IPS-NIHi7 (cell line): ENCODE data around the gene ACOX1.

ENCODE experiments used
- DNase-seq: peaks from one replicate; pipeline ENCODE4 v3.0.0; 2012; ENCODE audit warnings: mixed read lengths; ENCODE audit errors: extremely low spot score

The ACOX1 gene

DNA sequence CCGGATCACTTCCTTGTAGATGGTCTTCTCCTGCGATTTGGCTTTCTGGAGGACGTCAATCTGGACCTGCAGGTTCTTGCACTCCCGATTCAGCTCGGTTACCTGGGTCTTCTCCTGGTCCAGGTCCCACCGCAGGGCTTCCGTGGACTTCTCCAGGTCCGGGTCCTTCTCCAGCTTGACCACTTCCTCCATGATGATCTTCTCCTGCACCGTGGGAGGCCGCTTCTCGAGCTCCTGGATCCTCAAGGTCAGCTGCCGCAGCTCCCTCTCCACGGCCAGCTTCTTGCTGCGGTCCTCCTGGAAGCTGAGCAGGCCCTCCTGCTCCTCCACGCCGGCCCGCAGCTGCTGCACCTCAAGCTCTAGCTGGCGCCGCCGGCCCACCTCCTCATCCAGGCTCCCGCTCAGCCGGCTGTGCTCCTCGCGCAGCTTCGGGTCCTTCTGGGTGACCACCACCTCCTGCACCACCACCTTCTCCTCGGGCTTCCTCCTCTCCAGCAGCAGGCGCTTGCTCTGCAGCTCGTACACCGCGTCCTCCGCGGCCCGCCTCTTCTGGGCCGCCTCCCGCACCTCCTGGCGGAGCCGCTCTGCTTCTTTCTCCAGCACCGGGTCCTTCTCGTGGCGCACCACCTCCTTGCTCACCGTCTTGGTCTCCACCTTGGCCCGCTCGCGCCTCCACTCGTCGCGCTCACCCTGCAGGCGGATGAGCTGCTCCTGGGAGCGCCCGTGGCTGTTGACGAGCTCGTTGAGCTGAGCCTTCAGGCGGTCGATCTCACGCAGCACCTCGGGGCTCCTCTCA is 29.9 kb upstream of the ACOX1 start:
- no peak for DNase-seq

- DNase-seq, result no peak
Observed at GRCh38 chr17:76008208-76008607, 29.2 kb upstream of the ACOX1 start.

- DNase-seq, result no peak
Observed at GRCh38 chr17:76007850-76008165, 28.8 kb upstream of the ACOX1 start.

GRCh38 chr17:76007131-76007849 is 28.3 kb upstream of the ACOX1 start:
- DNase-seq, result no peak

DNA sequence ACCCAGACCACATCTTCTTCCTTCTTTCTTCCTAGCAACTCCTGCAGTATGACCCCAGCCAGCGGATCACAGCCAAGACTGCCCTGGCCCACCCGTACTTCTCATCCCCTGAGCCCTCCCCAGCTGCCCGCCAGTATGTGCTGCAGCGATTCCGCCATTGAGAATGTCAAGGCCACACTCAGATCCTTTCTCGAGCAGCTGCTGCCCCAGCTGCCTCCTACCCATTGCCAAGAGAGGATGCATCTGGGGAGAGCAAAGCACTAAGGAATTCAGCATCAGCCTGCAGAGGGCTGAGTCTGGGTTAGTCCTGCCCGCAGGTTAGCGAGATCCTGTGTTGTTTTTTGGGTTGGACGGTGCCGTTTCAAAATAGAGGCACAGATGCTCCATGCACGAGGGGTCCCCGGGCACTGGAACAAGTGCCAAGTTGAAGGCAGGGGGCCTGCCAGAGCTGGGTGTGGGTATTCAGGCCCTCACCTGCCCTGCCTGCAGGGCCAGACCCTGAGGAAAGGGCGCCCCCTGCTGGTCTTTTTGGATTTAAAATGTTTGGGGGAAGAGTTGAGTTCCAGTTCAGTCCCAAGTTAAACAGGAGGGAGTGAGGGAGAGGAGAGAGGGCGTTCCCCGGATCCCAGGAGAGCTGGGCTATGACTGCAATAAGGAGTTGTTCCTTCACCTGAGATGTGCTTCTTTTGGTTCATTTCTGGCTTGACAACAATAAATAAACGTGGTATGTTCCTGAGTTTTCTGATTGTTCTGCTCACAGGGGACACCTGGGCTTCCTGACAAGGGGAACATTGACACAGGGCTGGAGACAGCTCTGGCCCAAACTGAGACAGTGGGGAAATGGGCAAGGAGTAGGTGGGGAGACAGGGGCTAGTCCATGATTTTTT is 26.5 kb upstream of the ACOX1 start:
- DNase-seq, result peak; percentile 87

DNA sequence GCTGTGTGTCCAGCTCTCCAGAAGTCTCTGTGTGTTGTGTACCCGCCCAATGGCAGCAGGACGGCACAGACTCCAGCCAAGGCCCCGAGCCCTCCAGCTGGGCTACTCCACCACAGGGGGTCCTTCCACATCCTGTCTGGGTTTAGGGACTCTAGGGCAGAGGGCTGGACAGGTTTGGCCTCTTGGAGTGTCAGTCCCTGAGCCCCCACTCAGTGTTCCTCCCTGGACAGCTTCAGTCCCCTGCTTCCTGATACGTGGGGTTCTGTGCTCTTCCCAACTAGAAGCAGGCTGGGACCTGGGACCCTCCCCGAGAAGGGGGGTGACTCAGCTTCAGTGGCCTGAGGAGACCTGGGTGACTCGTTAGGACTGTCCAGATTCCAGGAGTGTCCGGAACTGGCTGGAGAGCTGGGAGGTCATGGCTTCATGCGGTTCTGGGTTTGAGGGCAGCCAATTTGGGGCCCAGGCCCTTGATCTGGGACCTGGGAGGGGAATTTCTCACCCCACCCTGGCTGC is 25.8 kb upstream of the ACOX1 start:
- no peak for DNase-seq

GRCh38 chr17:76003915-76004314 is 24.9 kb upstream of the ACOX1 start:
- DNase-seq, result no peak

DNA sequence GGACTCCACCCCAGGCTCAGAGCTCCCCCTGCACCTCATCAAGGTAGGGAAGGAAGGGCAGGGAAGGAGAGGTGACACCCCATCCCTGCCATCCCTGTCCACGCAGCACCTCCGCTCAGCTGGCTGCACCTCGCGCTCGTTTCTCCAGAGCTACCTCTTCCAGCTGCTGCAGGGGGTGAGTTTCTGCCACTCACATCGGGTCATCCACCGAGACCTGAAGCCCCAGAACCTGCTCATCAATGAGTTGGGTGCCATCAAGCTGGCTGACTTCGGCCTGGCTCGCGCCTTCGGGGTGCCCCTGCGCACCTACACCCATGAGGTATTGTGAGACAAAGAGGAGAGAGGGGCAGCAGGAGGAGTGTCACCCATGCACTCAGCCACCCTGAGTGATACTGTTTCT is 23.1 kb upstream of the ACOX1 start:
- DNase-seq, result no peak

DNA sequence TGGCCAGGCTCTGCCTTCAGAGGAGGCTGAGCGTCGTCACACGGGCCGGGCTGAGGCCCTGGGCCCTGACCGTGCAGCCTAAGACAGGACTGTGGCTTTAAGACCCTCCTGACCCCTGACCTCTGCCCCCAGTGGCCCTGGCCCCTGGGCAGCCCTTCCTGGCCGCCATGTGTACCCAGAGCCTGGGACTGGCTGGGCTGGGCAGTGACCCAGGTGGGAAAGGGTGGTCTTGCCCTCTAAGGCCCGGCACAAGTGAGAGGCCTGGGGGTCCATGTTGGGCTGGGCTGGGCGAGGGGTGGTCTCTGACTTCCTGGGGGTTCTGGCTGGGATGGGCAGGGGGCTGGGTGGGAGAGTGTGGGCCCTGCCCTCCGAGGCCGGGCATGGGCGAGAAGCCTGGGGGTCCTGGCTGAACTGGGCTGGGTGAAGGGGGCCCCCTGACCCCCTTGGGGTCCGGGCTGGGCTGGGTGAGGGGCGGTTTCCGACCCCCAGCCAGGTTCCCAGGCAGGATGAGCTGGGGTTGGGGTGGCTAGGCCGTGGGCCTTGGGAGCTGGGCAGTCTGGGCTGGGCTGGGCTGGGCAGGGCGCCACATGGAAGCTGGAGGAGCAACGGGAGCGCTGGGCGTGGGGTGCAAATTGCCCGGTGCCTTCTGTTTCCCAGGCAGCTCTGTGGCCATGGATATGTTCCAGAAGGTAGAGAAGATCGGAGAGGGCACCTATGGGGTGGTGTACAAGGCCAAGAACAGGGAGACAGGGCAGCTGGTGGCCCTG is 22.0 kb upstream of the ACOX1 start, which contains the start of gene CDK3:
Gene CDK3 (plus strand): TSS at position 101 of the 767 bp plus-strand sequence. CDS start 571 bp downstream, at position 672.
- no peak for DNase-seq

- peak; percentile 96 for DNase-seq
Observed at GRCh38 chr17:76000016-76000754, 21.2 kb upstream of the ACOX1 start.

DNA sequence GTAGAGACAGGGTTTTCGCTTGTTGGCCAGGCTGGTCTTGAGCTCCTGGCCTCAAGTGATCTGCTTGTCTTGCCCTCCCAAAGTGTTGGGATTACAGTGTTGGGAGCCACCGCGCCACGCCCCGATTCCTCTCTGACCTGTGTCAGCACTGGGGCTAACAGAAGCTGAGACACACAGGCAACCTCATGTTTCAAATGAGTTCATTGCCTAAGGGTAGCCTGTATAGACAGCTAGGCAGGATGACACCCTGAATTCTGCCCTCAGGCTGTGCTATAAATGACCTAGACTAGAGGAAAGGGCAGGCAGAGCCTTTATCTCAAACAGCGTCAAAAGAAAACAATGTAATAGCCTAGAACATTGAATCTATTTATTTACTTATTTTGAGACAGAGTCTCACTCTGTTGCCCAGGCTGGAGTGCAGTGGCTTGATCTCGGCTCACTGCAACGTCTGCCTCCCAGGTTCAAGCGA is 19.4 kb upstream of the ACOX1 start:
- DNase-seq, result no peak

GRCh38 chr17:75996665-75997590 is 18.0 kb upstream of the ACOX1 start:
- no peak for DNase-seq

- DNase-seq, result peak; percentile 8
Observed at GRCh38 chr17:75995385-75995925, 16.5 kb upstream of the ACOX1 start.

- no peak for DNase-seq
Observed at GRCh38 chr17:75994802-75995370, 15.9 kb upstream of the ACOX1 start.

DNA sequence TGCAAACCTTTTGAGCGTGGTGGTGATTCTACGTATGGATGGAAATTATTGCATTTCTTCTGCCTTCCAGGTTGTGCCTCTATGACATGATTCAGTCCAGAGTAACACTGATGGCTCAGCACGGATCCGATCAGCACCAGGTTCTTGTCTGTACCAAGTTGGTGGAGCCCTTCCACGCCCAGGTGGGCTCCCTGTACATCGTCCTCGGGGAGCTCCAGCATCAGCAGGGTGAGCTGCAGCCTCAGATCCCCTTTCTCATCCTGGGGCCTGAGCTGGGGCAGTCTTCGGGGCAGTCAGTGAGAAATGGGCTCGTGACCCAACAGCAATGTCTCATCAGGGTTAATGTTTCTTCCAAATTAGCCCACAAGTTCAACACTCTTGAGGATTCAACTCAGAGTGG is 12.4 kb upstream of the ACOX1 start:
- no peak for DNase-seq

DNA sequence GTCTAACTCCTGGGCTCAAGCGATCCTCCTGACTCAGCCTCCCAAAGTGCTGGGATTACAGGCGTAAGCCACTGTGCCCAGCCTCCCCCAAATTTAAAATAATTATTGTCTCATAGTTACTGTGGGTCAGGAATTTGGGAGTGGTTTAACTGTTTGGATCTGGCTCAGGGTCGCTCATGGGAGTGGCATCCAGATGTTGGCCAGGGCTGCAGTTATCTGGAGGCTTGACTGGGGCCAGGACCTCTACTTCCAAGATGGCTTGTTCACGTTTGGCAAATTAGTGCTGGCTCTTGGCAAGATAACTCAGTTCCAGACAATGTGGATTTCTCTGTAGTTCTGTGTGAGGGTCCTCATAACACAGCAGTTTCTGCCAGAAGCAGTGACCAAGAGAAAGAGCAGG is 8.1 kb upstream of the ACOX1 start:
- no peak for DNase-seq

DNA sequence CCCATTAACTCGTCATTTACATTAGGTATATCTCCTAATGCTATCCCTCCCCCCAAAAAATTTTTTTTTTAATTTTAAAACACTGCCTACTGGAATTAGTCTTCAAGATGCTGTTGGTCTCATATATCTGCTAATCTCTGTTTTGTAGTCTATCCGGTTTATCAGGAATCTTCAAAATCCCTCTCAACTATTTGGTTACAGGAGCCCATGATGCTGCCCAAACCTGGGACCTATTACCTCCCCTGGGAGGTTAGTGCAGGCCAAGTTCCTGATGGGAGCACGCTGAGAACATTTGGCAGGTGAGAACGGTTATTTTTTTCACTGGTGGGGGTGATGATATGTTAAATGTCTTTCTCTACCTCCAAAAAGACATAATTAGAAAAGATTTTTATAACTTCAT is 7.0 kb upstream of the ACOX1 start:
- DNase-seq, result no peak

DNA sequence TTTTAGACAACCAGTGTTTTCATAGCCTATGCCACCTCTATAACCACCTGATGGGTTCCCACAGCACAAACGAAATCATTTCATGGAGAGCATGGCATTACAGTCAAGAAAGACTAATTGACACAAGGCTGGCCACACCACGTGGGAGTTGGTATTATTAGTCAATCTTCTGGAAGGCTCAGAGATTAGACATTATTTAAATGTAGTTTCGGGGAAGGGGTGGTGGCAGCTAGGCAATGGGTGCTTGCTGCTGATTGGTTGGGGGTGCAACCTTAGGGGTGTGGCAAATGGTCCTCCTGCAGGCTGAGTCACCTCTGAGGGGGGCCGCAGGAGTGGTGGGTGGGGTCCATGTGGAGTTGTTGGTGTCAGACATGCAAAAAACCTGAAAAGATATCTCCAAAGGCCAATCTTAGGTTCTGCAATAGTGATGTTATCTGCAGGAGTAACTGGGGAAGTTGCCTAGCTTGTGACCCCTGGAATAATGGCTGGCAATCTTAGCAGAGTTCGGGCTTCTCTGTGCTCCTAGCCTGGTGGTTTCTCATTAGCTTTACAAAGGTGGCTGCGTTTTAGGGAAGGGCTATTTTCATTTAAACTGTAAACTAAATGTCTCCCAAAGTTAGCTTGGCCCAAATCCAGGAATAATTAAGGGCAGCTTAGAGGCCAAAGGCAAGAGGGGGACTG is 4.7 kb upstream of the ACOX1 start:
- peak; percentile 70 for DNase-seq
